DMS 273 (cell line): ENCODE measurements around the gene OPCML.

ENCODE experiments used
- DNase-seq: peaks from one replicate; lab custom pipeline; 2025; ENCODE audit not compliant: unreplicated experiment; lab: John Stamatoyannopoulos, UW

OPCML gene

GRCh38 chr11:132595711-132596134 lies 936.6 kb downstream of the OPCML start:
- DNase-seq, result no peak

GRCh38 chr11:132595246-132595645 lies 937.1 kb downstream of the OPCML start:
- DNase-seq, result no peak

- DNase-seq, result no peak
Measured at GRCh38 chr11:132590986-132591385, 941.3 kb downstream of the OPCML start.

GRCh38 chr11:132590554-132590953 lies 941.7 kb downstream of the OPCML start:
- no peak for DNase-seq

- DNase-seq, result no peak
Measured at GRCh38 chr11:132589791-132590190, 942.5 kb downstream of the OPCML start.

- no peak for DNase-seq
Measured at GRCh38 chr11:132588366-132588765, 943.9 kb downstream of the OPCML start.

- DNase-seq, result no peak
Measured at GRCh38 chr11:132587716-132588115, 944.6 kb downstream of the OPCML start.

- DNase-seq, result no peak
Measured at GRCh38 chr11:132586801-132587200, 945.5 kb downstream of the OPCML start.

- no peak for DNase-seq
Measured at GRCh38 chr11:132579634-132580327, 952.5 kb downstream of the OPCML start.

- DNase-seq, result no peak
Measured at GRCh38 chr11:132579136-132579535, 953.2 kb downstream of the OPCML start.

GRCh38 chr11:132578580-132578979 lies 953.7 kb downstream of the OPCML start:
- DNase-seq, result no peak

GRCh38 chr11:132576706-132577105 lies 955.6 kb downstream of the OPCML start:
- no peak for DNase-seq

- no peak for DNase-seq
Measured at GRCh38 chr11:132564091-132564885, 968.0 kb downstream of the OPCML start.

- DNase-seq, result no peak
Measured at GRCh38 chr11:132563050-132563449, 969.3 kb downstream of the OPCML start.

GRCh38 chr11:132561937-132562336 lies 970.4 kb downstream of the OPCML start:
- no peak for DNase-seq

- no peak for DNase-seq
Measured at GRCh38 chr11:132559331-132560036, 972.8 kb downstream of the OPCML start.

- DNase-seq, result no peak
Measured at GRCh38 chr11:132556316-132556715, 976.0 kb downstream of the OPCML start.

GRCh38 chr11:132555617-132556016 lies 976.7 kb downstream of the OPCML start:
- DNase-seq, result no peak

- DNase-seq, result peak; percentile 0
Measured at GRCh38 chr11:132551016-132551415, 981.3 kb downstream of the OPCML start.

- no peak for DNase-seq
Measured at GRCh38 chr11:132549561-132549960, 982.7 kb downstream of the OPCML start.

- no peak for DNase-seq
Measured at GRCh38 chr11:132549001-132549400, 983.3 kb downstream of the OPCML start.

- DNase-seq, result no peak
Measured at GRCh38 chr11:132544007-132544406, 988.3 kb downstream of the OPCML start.
